ENCODE data around the gene GJC3. TPM values are rescaled to one million over a fixed set of nuclear protein-coding genes. Genes with fewer than 3 reads are reported as not detected.
A peak's percentile ranks its signal among the peaks of the same experiment; 100 is the strongest.
"Not testable (repeated sequence)": the region's sequence is repeated elsewhere in the genome, so short reads cannot be mapped to it uniquely, and the experiment has no call there.

Gene GJC3
- polyA plus RNA-seq, 10 donors = 0.18 to 0.63 (median 0.41) TPM

- no peak for DNase-seq
These were observed 956 bp upstream of the GJC3 start for GRCh38 chr7:99930376-99930775.

GRCh38 chr7:99929730-99930053, 272 bp upstream of the GJC3 start:
- no peak for DNase-seq

- DNase-seq = no peak
These were observed 1.2 kb downstream of the GJC3 start for GRCh38 chr7:99928188-99928587.

- DNase-seq = no peak
These were observed 1.9 kb downstream of the GJC3 start for GRCh38 chr7:99927536-99927935.

GRCh38 chr7:99926321-99926720, 3.1 kb downstream of the GJC3 start:
- no peak for DNase-seq

GRCh38 chr7:99923200-99923599, 6.2 kb downstream of the GJC3 start:
- no peak for DNase-seq

GRCh38 chr7:99920149-99920548, 9.3 kb downstream of the GJC3 start:
- DNase-seq = peak in 1 of 3 donors; percentile 17

GRCh38 chr7:99919814-99920112, 9.7 kb downstream of the GJC3 start:
- no peak for DNase-seq

GRCh38 chr7:99918959-99919813, 10.2 kb downstream of the GJC3 start, which contains the start of gene TRIM4:
Gene TRIM4 (minus strand): TSS chr7:99919530. CDS start chr7:99919401, 129 bp downstream.
- peak; percentile 88 to 96 (median 90) for DNase-seq

GRCh38 chr7:99910976-99911375, 18.4 kb downstream of the GJC3 start:
- no peak for DNase-seq

GRCh38 chr7:99901581-99901980, 27.8 kb downstream of the GJC3 start:
- DNase-seq = no peak

- DNase-seq = no peak
These were observed 29.4 kb downstream of the GJC3 start for GRCh38 chr7:99899830-99900519.

- no peak for DNase-seq
These were observed 30.6 kb downstream of the GJC3 start for GRCh38 chr7:99898836-99899235.

- DNase-seq = no peak
These were observed 31.4 kb downstream of the GJC3 start for GRCh38 chr7:99898023-99898357.

- DNase-seq = no peak
These were observed 31.9 kb downstream of the GJC3 start for GRCh38 chr7:99897322-99898022.

GRCh38 chr7:99894738-99895137, 34.7 kb downstream of the GJC3 start:
- DNase-seq = no peak

- DNase-seq = no peak
These were observed 36.1 kb downstream of the GJC3 start for GRCh38 chr7:99893280-99893679.

- DNase-seq = not testable (repeated sequence)
These were observed 39.1 kb downstream of the GJC3 start for GRCh38 chr7:99890348-99890747.

- DNase-seq = not testable (repeated sequence)
These were observed 41.1 kb downstream of the GJC3 start for GRCh38 chr7:99888366-99888765.

- DNase-seq = no peak
These were observed 48.0 kb downstream of the GJC3 start for GRCh38 chr7:99881370-99881769.

GRCh38 chr7:99876933-99877332, 52.5 kb downstream of the GJC3 start, which contains the start of gene OR2AE1:
Gene OR2AE1 (minus strand): TSS chr7:99877033. CDS start chr7:99877033, 0 bp downstream.
- DNase-seq = no peak

- DNase-seq = no peak
These were observed 52.9 kb downstream of the GJC3 start for GRCh38 chr7:99876491-99876890.

Measured in muscle of back (tissue), 11 donors.